Heart left ventricle (tissue), 13 donors: Measurements from ENCODE around the gene SPIN1.

Experiments
- POLR2A ChIP-seq, 2 donors: fragments of 450-650 bp; IDR thresholded peaks; one replicate each; pipeline ENCODE4 v1.6.1; 2017; ENCODE audit warnings: antibody characterized with exemption in 2 of 2, mild to moderate bottlenecking in 2 of 2, moderate library complexity in 2 of 2
- TF ChIP-seq, protein P1 (sequence below), 12 donors: fragments of 200-600 bp; sonication (generic) in 4 of 12; IDR thresholded peaks; one replicate each; pipeline versions ENCODE4 v1.5.0 to v1.8.0; 2018 to 2022; ENCODE audit warnings: antibody characterized with exemption in 12 of 12, mild to moderate bottlenecking in 5 of 12
- donor health status: ischemic (EF 13 %, LVEDD 7.1; RV severe dilation, severe dysfunction).
- donor health status: DM: no; HTN: yes; CAD: no.
- donor health status: DM: no; HTN: no; CAD: no.
- donor health status: ischemic (EF 25% LVEDD 6.9; RV normal size, moderate dysfunction).
- donor health status: ischemic (EF 25% LVEDD 5.7; RV mildly dilated, moderate dysfunction).
- donor health status: ischemic (EF 35%, LVEDD 5.7; RV mildly dilated, moderate dysfunction).
- donor health status: nonischemic (EF 11% LVEDD 7.7; RV severe dilation, severe dysfunction).
- donor health status: DM: yes; HTN: yes; CAD: no.
- donor health status: PGD.
- donor health status: ischemic (EF 29% LVEDD 5.4; RV normal size, mild dysfunction).
- donor health status: nonischemic (EF 23%, LVEDD 6.1; RV moderate dilation, normal function).

DNA sequence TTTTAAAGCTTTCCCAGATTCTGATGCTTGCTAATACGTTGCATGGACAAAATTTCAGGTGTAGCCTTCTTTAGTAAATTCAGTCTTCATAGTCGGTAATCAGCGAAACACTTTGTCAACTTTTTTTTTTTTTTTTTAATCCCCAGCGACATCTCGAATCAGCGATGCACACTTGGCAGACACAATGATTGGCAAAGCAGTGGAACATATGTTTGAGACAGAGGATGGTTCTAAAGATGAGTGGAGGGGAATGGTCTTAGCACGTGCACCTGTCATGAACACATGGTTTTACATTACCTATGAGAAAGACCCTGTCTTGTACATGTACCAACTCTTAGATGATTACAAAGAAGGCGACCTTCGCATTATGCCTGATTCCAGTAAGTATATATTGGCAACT lies 80.0 kb downstream of the SPIN1 start:
- TF ChIP-seq POLR2A (IDR thresholded peaks at IDR 0.05) = no peak
- TF ChIP-seq, protein P1, sequence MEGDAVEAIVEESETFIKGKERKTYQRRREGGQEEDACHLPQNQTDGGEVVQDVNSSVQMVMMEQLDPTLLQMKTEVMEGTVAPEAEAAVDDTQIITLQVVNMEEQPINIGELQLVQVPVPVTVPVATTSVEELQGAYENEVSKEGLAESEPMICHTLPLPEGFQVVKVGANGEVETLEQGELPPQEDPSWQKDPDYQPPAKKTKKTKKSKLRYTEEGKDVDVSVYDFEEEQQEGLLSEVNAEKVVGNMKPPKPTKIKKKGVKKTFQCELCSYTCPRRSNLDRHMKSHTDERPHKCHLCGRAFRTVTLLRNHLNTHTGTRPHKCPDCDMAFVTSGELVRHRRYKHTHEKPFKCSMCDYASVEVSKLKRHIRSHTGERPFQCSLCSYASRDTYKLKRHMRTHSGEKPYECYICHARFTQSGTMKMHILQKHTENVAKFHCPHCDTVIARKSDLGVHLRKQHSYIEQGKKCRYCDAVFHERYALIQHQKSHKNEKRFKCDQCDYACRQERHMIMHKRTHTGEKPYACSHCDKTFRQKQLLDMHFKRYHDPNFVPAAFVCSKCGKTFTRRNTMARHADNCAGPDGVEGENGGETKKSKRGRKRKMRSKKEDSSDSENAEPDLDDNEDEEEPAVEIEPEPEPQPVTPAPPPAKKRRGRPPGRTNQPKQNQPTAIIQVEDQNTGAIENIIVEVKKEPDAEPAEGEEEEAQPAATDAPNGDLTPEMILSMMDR (IDR thresholded peaks at IDR 0.05) = no peak
